ENCODE results near the gene SPSB4. TPM values are rescaled to one million over a fixed set of nuclear protein-coding genes. Genes with fewer than 3 reads are reported as not detected.

The SPSB4 gene
- total and polyA plus RNA-seq, 2 of the 13 experiments (the other 11 are each of a cell fraction or from before 2014, with no cell fraction given), result not detected

DNA sequence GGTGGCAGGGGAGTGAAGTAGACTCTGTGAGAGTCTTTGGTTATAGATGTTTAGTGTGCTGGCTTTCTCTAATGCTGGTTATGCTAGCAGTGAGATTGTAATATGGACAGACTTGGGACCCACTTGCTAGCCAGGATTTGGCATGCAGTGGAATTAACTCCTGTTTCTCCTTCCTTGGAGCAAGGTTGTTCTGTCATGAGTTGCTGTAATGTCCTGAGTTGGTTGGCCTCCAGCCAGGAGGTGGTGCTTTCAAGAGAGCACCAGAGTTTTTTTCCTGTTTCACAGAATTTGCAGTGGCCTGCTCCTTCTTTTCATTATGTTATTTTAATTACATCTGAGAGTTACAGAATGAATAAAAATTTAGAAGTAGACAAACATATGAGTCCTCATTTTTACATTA, 92.4 kb downstream of the SPSB4 start:
- no TSS peak for BruUV-seq (replicated peaks)
- no peaks in the 10 kb centered on the region for H4K20me1 ChIP-seq (ENCODE audit: insufficient read depth, low read length)
- no peak for DNase-seq (ENCODE audit: low spot score)
- no peak overlapping the region for H3K4me3 ChIP-seq (replicated peaks in 1 of 3; ENCODE audit: insufficient read depth in 1 of 3, low read depth in 2 of 3, low read length in 3 of 3)
- H3K4me1 ChIP-seq (ENCODE audit: insufficient read depth, low read length), result peaks cover 17% of the 10 kb centered on the region
- H3K36me3 ChIP-seq (replicated peaks in 1 of 2; ENCODE audit: control insufficient read depth in 1 of 2, insufficient read depth in 2 of 2, low read length in 2 of 2), result no peaks in the 10 kb centered on the region
- H3K27me3 ChIP-seq (ENCODE audit: control insufficient read depth in 1 of 2, insufficient read depth in 2 of 2, low read length in 2 of 2), result no peaks in the 10 kb centered on the region
- no peak overlapping the region for H2AFZ ChIP-seq (ENCODE audit: low read length)
- TF ChIP-seq, protein P1, sequence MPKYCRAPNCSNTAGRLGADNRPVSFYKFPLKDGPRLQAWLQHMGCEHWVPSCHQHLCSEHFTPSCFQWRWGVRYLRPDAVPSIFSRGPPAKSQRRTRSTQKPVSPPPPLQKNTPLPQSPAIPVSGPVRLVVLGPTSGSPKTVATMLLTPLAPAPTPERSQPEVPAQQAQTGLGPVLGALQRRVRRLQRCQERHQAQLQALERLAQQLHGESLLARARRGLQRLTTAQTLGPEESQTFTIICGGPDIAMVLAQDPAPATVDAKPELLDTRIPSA (CRISPR knock-in tag; IDR thresholded peaks at IDR 0.05; ENCODE audit: borderline replicate concordance), result no peak
- TF ChIP-seq HIVEP1 (CRISPR knock-in tag; IDR thresholded peaks at IDR 0.05) (no peak), POLR2AphosphoS2 (IDR thresholded peaks at IDR 0.05; ENCODE audit: low read depth, low read length) (no peak), FOSL1 (CRISPR knock-in tag; IDR thresholded peaks at IDR 0.05; ENCODE audit: borderline replicate concordance) (no peak), NR2F6 (IDR thresholded peaks at IDR 0.05) (no peak), NR2F6 (CRISPR knock-in tag; IDR thresholded peaks at IDR 0.05) (no peak), ZNF121 (CRISPR knock-in tag; IDR thresholded peaks at IDR 0.05) (no peak), MBNL3 (CRISPR knock-in tag; conservative IDR thresholded peaks at IDR 0.05) (no peak), MTF1 (CRISPR knock-in tag; IDR thresholded peaks at IDR 0.05) (no peak), ZNF839 (CRISPR knock-in tag; IDR thresholded peaks at IDR 0.05; ENCODE audit: borderline replicate concordance) (no peak), PTBP1 (IDR thresholded peaks at IDR 0.05; ENCODE audit: low read depth, low read length, poor library complexity, severe bottlenecking) (no peak), ZNF446 (CRISPR knock-in tag; IDR thresholded peaks at IDR 0.05) (no peak)
- TF ChIP-seq, protein P2, sequence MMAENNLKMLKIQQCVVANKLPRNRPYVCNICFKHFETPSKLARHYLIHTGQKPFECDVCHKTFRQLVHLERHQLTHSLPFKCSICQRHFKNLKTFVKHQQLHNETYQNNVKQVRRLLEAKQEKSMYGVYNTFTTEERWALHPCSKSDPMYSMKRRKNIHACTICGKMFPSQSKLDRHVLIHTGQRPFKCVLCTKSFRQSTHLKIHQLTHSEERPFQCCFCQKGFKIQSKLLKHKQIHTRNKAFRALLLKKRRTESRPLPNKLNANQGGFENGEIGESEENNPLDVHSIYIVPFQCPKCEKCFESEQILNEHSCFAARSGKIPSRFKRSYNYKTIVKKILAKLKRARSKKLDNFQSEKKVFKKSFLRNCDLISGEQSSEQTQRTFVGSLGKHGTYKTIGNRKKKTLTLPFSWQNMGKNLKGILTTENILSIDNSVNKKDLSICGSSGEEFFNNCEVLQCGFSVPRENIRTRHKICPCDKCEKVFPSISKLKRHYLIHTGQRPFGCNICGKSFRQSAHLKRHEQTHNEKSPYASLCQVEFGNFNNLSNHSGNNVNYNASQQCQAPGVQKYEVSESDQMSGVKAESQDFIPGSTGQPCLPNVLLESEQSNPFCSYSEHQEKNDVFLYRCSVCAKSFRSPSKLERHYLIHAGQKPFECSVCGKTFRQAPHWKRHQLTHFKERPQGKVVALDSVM (CRISPR knock-in tag; IDR thresholded peaks at IDR 0.05), result no peak
- TF ChIP-seq, protein P3, sequence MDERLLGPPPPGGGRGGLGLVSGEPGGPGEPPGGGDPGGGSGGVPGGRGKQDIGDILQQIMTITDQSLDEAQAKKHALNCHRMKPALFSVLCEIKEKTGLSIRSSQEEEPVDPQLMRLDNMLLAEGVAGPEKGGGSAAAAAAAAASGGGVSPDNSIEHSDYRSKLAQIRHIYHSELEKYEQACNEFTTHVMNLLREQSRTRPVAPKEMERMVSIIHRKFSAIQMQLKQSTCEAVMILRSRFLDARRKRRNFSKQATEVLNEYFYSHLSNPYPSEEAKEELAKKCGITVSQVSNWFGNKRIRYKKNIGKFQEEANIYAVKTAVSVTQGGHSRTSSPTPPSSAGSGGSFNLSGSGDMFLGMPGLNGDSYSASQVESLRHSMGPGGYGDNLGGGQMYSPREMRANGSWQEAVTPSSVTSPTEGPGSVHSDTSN (CRISPR knock-in tag; IDR thresholded peaks at IDR 0.05), result no peak
- TF ChIP-seq, protein P4, sequence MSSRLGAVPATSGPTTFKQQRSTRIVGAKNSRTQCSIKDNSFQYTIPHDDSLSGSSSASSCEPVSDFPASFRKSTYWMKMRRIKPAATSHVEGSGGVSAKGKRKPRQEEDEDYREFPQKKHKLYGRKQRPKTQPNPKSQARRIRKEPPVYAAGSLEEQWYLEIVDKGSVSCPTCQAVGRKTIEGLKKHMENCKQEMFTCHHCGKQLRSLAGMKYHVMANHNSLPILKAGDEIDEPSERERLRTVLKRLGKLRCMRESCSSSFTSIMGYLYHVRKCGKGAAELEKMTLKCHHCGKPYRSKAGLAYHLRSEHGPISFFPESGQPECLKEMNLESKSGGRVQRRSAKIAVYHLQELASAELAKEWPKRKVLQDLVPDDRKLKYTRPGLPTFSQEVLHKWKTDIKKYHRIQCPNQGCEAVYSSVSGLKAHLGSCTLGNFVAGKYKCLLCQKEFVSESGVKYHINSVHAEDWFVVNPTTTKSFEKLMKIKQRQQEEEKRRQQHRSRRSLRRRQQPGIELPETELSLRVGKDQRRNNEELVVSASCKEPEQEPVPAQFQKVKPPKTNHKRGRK (CRISPR knock-in tag; IDR thresholded peaks at IDR 0.05), result no peak
- TF ChIP-seq, protein P5, sequence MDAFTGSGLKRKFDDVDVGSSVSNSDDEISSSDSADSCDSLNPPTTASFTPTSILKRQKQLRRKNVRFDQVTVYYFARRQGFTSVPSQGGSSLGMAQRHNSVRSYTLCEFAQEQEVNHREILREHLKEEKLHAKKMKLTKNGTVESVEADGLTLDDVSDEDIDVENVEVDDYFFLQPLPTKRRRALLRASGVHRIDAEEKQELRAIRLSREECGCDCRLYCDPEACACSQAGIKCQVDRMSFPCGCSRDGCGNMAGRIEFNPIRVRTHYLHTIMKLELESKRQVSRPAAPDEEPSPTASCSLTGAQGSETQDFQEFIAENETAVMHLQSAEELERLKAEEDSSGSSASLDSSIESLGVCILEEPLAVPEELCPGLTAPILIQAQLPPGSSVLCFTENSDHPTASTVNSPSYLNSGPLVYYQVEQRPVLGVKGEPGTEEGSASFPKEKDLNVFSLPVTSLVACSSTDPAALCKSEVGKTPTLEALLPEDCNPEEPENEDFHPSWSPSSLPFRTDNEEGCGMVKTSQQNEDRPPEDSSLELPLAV (CRISPR knock-in tag; conservative IDR thresholded peaks at IDR 0.05; ENCODE audit: low read depth), result no peak
- no peak overlapping the region for H3K27ac ChIP-seq (ENCODE audit: extremely low read length, insufficient read depth, low read length)
- H3K9ac ChIP-seq (ENCODE audit: insufficient read depth, low read depth, low read length), result no peak overlapping the region
- in situ Hi-C loops (cut with HindIII; ENCODE audit: extremely low pct_ligation_motif_present, low pct_unique_long_range_greater_than_20kb) (no loop called here), intact Hi-C loops (cut with micrococcal nuclease; ENCODE audit: unreplicated experiment) (no loop called here)
- no peak overlapping the region for H3K4me2 ChIP-seq (ENCODE audit: low read depth, low read length)
- ChIA-PET CTCF (ENCODE audit: low intra/inter-chr PET ratio, low total read pairs) (no interaction called here), POLR2A (no interaction called here)
- no peaks in the 10 kb centered on the region for H3K9me3 ChIP-seq (ENCODE audit: low read length)
- H3K79me2 ChIP-seq (ENCODE audit: insufficient read depth, low read length), result no peaks in the 10 kb centered on the region
- ATAC-seq, result no peak
- FAIRE-seq, result no peak
